ENCODE data around the gene PLA2G2D. TPM values are rescaled to one million over a fixed set of nuclear protein-coding genes. Genes with fewer than 3 reads are reported as not detected.

Gene PLA2G2D
- total RNA-seq, 4 donors from 2014 or later, result not detected

- peak; percentile 47 for DNase-seq (ENCODE audit: extremely low spot score)
- Histone ChIP-seq H3K27me3 (no peaks in the 10 kb centered on the region), H3K4me1 (peaks cover 42 to 61% (median 49%) of the 10 kb centered on the region in 4 donors), H3K9me3 (no peaks in the 10 kb centered on the region), H3K36me3 (peaks cover 0 to 25% (median 0%) of the 10 kb centered on the region in 4 donors), H3K4me3 (no peak overlapping the region), H3K27ac (replicated peaks in 1 of 4) (peak overlapping the region in 2 of 4 donors; percentile 8 to 87)
- intact Hi-C loops (cut with DNase I), result no loop called here
- WGBS, result 95% methylated on average over 2 of the region's 2 CpGs
- no peak for TF ChIP-seq POLR2A (IDR thresholded peaks at IDR 0.05; ENCODE audit: low read depth)
- TF ChIP-seq CTCF (IDR thresholded peaks at IDR 0.05), result no peak
- no peak for TF ChIP-seq EP300 (IDR thresholded peaks at IDR 0.05)
These were observed 46.1 kb downstream of the PLA2G2D start for GRCh38 chr1:20073256-20073655.

- TF ChIP-seq CTCF (IDR thresholded peaks at IDR 0.05), result no peak
- no peak for TF ChIP-seq POLR2A (IDR thresholded peaks at IDR 0.05; ENCODE audit: low read depth)
- TF ChIP-seq EP300 (IDR thresholded peaks at IDR 0.05), result no peak
- no peak for TF ChIP-seq POLR2AphosphoS5 (IDR thresholded peaks at IDR 0.05)
- intact Hi-C loops (cut with DNase I), result no loop called here
- peak; percentile 81 for DNase-seq (ENCODE audit: extremely low spot score)
These were observed 46.6 kb downstream of the PLA2G2D start for GRCh38 chr1:20072771-20073170.

GRCh38 chr1:20071416-20071815 lies 47.9 kb downstream of the PLA2G2D start:
- H3K27ac ChIP-seq (replicated peaks in 1 of 4), result peak overlapping the region; percentile 75 to 87 (median 84)
- intact Hi-C loops (cut with DNase I), result no loop called here
- WGBS, result 76% methylated on average over 6 of the region's 6 CpGs

More at GRCh38 chr1:20072771-20073170, 46.6 kb downstream of the PLA2G2D start:
- peak overlapping the region; percentile 75 to 87 (median 84) for H3K27ac ChIP-seq (replicated peaks in 1 of 4)
- H3K4me3 ChIP-seq, result no peak overlapping the region
- H3K36me3 ChIP-seq, result peaks cover 0 to 20% (median 0%) of the 10 kb centered on the region in 4 donors
- no peaks in the 10 kb centered on the region for H3K27me3 ChIP-seq
- H3K4me1 ChIP-seq, result peaks cover 42 to 61% (median 49%) of the 10 kb centered on the region in 4 donors
- no peaks in the 10 kb centered on the region for H3K9me3 ChIP-seq
- 76% methylated on average over 7 of the region's 7 CpGs for WGBS

GRCh38 chr1:20070357-20070756 lies 49.0 kb downstream of the PLA2G2D start:
- Histone ChIP-seq H3K4me3 (peak overlapping the region; percentile 46 to 56 (median 52)), H3K27me3 (no peaks in the 10 kb centered on the region), H3K4me1 (peaks cover 42 to 61% (median 49%) of the 10 kb centered on the region in 4 donors), H3K27ac (replicated peaks in 1 of 4) (peak overlapping the region; percentile 75 to 87 (median 84)), H3K36me3 (peaks cover 0 to 16% (median 0%) of the 10 kb centered on the region in 4 donors), H3K9me3 (no peaks in the 10 kb centered on the region)
- no peak for TF ChIP-seq CTCF (IDR thresholded peaks at IDR 0.05)
- no peak for TF ChIP-seq POLR2A (IDR thresholded peaks at IDR 0.05; ENCODE audit: low read depth)
- no peak for TF ChIP-seq POLR2AphosphoS5 (IDR thresholded peaks at IDR 0.05)
- TF ChIP-seq EP300 (IDR thresholded peaks at IDR 0.05), result no peak
- 74% methylated on average over 10 of the region's 10 CpGs for WGBS
- intact Hi-C loops (cut with DNase I), result no loop called here
- DNase-seq (ENCODE audit: extremely low spot score), result peak; percentile 68

More at GRCh38 chr1:20071416-20071815, 47.9 kb downstream of the PLA2G2D start:
- Histone ChIP-seq H3K27me3 (no peaks in the 10 kb centered on the region), H3K36me3 (peaks cover 0 to 13% (median 0%) of the 10 kb centered on the region in 4 donors), H3K9me3 (no peaks in the 10 kb centered on the region), H3K4me1 (peaks cover 42 to 61% (median 49%) of the 10 kb centered on the region in 4 donors), H3K4me3 (peak overlapping the region; percentile 46 to 56 (median 52))
- TF ChIP-seq POLR2A (IDR thresholded peaks at IDR 0.05; ENCODE audit: low read depth) (no peak), POLR2AphosphoS5 (IDR thresholded peaks at IDR 0.05) (no peak), EP300 (IDR thresholded peaks at IDR 0.05) (no peak), CTCF (IDR thresholded peaks at IDR 0.05) (no peak)
- DNase-seq (ENCODE audit: extremely low spot score), result peak; percentile 57

- H3K4me3 ChIP-seq, result peak within 1 kb of the TSS; percentile 46 to 56 (median 52)
These were observed 49.5 kb downstream of the PLA2G2D start, which contains the start of gene PLA2G5 for GRCh38 chr1:20069874-20070273. PLA2G5 (plus strand) TSS chr1:20070194; CDS start chr1:20084831, 14,637 bp downstream.

More at GRCh38 chr1:20069874-20070273, 49.5 kb downstream of the PLA2G2D start, which contains the start of gene PLA2G5:
- H3K4me1 ChIP-seq, result peaks cover 42 to 59% (median 48%) of the 10 kb centered on the region in 4 donors
- peaks cover 0 to 16% (median 0%) of the 10 kb centered on the region in 4 donors for H3K36me3 ChIP-seq
- H3K27me3 ChIP-seq, result no peaks in the 10 kb centered on the region
- intact Hi-C loops (cut with DNase I), result no loop called here
- H3K27ac ChIP-seq (replicated peaks in 1 of 4), result peak within 1 kb of the TSS; percentile 75 to 87 (median 84)
- DNase-seq (ENCODE audit: extremely low spot score), result peak; percentile 92
- TF ChIP-seq EP300 (IDR thresholded peaks at IDR 0.05), result no peak
- TF ChIP-seq POLR2A (IDR thresholded peaks at IDR 0.05; ENCODE audit: low read depth), result no peak
- TF ChIP-seq CTCF (IDR thresholded peaks at IDR 0.05), result no peak
- peak; percentile 58 to 61 for TF ChIP-seq POLR2AphosphoS5 (IDR thresholded peaks at IDR 0.05)
- H3K9me3 ChIP-seq, result no peaks in the 10 kb centered on the region
- 23% methylated on average over 7 of the region's 7 CpGs for WGBS

Measured in esophagus muscularis mucosa (tissue), 4 donors.